Activated T-cell treated with anti-CD3 and anti-CD28 coated beads for 48 hours (primary cell): Measurements from ENCODE around the gene THEM4.

Source experiments
- DNase-seq: peaks from one replicate; pipeline ENCODE4 v3.0.0-alpha.2; 2020; ENCODE audit warnings: low read depth

The THEM4 gene

DNA sequence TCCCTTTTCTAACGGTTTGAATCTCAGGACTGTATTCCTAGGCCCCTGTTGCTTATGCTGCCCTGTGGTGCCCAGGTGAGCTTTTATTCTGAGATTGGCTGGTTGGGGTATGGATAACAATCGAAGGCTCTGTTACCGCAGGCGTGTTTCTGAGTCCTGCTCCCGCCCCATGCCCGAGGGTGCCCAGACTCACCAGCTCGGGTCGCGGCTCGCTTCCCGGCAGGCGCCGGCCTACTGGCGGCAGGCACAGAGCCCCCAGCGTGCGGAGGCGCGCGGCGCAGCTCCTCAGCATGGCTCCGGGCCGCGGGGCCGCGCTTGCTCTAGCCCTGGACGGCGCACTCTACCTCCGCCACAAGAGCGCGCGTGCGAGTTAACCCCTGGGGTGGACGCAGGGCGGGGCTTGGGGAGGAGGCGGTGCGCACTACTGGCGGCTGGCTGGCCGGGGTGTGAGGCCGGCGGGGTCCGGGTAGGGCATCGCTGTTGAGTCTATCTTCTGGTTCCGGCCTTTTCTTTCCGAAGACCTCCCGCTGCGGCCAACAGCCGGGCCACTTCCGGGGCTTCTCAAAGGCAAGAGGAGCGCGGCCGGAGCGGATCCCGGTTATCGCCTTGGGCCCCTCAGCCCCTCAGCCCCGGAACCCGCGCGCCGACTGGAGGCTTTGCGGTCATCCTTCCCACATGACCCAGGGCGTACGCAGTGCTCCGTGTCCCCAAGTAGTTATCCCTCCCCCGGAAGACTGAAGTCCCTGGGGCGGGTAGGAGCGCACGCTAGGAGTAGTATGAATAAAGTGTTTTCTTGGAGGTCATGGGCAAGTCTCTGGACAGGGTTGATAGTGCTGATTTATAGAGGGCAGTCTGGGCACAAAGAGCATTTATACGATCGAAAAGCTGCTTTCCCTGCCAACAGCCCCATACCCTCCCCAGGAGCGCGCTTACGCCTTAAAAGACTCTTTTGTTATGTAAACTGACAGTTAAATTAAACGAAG lies at the start of gene THEM4:
TSS of gene THEM4 (minus strand) at position 345 of the 983 bp plus-strand sequence. CDS start at position 292, 53 bp downstream.
- peak; percentile 99 for DNase-seq

GRCh38 chr1:151958959-151959358 lies 49.6 kb upstream of the THEM4 start:
- no peak for DNase-seq

DNA sequence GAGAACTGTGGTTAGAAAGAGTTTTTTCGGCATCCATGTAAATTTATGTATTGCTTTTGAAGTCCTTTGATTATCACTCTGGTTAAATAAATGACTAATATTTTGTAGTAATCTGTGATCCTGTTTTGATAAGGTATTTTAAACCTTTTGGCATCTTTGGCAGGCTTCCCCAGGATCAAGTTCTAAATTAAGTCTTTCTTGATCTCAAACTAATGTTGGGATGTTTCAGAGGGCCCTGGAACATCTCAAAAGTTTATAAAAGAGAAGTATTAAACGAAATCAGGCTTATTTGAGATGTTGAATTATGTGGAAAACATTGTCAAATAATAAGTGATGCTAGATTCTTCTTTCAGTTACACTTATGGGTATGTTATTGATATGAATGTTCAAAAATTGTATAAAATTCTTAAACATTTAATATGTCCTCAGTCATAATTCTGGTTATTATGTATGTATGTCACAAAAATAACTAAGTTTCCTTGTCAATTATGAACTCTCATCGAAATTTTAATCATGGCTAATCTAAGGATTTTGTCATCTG lies 47.7 kb upstream of the THEM4 start:
- DNase-seq, result no peak

DNA sequence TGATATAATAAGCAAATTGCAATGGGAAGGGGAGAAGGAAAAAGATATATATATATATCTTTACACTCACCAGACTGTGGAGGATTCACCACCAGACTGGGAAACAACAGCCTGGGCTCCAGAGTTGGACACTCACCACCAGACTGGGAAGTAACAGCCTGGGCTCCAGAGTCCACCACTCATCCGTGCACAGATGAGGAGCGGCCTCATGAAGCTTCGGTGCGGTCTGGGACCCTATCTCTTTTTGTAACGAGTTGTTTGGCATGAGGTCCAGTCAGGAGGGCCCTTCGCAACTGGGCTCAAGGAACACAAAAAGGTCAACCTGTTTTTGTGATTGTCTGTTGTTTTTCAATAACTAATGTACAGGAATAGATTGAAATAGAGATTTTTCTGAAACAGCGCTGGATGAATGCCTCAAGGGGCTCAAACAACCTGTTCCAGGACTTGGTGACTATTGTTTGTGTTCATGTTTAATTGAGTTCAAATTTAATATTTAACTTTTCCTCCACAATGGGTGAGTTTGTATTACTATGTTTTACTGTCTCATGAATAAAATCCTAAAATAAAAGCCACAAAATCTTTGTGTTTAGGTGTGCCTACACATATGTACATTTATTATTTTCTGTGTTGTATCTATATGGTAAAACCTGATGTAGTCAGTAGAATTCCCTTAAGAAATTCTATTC lies 44.2 kb upstream of the THEM4 start:
- DNase-seq, result no peak

- DNase-seq, result no peak
Measured at GRCh38 chr1:151952811-151953210, 43.5 kb upstream of the THEM4 start.

- no peak for DNase-seq
Measured at GRCh38 chr1:151949371-151950193, 40.3 kb upstream of the THEM4 start.

DNA sequence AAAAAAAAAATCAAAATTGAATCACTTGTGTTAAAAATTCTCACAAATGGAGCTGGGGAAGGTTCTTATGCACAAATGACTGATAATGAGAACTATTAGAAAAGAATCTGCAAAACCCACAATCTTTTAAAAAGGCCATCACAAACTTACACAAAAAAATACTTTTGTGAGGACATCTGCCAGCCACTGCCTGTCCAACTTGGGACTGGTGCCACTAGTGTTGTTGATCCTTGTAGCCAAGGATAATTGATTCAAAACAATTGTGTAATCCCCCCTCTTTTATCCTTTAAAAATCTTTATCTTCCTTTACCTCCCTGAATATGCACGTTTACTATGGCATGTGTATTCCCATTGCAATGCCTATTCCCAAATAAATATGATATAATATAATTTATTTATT lies 39.2 kb upstream of the THEM4 start:
- no peak for DNase-seq

DNA sequence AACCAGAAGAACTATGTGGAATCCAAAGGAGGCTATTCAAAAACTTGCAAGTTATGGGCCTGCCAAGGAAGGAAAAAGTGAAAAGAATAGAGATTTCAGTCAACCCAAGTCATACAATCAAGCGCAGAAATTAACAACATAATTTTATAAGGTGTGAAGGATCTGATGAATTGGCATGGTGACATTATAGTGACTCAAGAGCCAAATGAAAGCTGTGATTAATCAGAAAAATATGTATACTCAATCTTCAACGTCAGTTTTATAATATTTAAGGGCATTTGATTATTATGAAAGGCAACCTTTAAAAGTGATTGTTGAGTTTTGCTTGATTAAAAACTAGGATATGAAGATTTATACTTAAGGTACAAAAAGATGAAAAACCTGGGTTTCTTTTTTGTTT lies 37.8 kb upstream of the THEM4 start:
- no peak for DNase-seq

DNA sequence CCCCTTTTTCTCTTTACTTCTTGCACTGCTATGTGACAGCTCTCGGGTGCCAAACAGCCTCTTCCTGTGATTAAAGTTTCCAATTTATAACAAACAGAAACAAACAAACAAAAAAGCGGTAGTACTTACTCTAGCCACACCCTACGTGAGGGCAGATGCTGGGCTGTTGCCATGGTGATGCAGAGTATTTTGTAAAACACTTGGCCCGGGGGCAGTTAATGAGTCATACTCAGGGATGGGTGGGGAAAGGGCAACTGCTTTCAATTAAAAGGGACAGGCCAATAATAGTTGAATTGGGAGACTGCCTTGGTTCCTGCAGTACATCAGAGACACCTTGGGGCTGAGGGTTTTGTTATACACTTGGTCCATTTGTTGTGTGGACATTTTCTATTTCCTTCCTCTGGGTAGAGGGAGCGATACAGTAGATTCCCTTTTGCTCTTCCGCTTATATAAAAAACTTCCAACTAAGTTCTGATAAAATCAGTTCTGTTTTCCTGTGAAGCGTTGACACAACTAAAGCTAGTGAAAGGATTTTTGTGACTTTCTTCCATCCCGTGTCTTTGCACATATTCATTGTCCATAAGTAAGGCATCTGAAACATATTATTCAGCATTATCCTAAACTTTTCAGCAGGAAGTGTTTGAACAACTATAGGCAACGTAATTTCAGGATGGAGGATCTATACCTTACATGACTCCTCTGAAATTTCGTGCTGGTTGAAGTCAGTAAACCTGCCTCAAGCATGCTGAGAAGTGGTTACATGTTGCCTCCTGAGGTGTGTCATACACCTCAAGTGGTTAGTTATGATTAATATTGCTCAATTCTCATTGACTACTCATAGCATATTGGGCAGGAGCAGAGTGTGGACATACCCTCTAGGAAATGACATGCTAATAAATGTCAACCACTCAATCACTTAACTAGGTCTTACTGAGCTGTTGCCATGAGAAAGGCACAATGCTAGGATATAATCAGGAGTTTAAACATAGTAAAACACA lies 36.7 kb upstream of the THEM4 start:
- DNase-seq, result peak; percentile 62

- DNase-seq, result no peak
Measured at GRCh38 chr1:151944857-151945575, 35.7 kb upstream of the THEM4 start.

GRCh38 chr1:151944126-151944856 lies 35.0 kb upstream of the THEM4 start:
- DNase-seq, result no peak

GRCh38 chr1:151943591-151943990 lies 34.3 kb upstream of the THEM4 start:
- DNase-seq, result no peak

DNA sequence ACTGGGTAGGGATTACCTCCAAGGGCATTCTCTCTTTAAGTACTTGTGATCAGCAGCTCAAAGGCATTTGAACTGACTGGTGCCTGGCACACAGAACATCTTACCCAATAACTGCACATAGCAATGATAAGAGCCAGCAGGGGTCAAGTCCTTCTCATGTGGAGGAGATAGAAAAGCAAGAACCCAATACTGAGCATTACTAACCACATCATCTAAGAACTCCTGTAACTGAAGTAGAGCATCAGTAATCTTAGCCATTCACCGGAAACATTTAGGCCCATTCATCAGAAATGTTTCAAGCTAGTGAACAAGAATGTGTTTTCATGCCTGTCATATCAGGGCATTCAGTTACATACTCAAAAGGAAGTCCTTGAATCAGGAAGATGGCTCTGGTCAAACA lies 33.6 kb upstream of the THEM4 start:
- no peak for DNase-seq

- no peak for DNase-seq
Measured at GRCh38 chr1:151940541-151940940, 31.2 kb upstream of the THEM4 start.

- no peak for DNase-seq
Measured at GRCh38 chr1:151939779-151940178, 30.5 kb upstream of the THEM4 start.

DNA sequence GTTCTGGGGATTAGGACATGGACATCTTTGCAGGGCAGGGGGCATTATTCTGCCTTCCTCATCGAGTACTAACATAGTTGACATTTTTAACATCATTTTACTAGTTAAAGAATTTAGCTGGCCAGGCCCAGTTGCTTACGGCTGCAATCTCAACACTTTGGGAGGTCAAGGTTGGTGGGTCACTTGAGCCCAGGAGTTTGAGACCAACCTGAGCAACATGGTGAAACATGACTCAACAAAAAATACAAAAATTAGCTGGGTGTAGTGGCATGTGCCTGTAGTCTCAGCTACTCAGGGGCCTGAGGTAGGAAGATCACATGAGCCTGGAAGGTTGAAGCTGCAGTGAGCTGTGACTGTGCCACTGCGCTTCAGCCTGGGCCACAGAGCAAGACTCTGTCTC lies 29.8 kb upstream of the THEM4 start:
- DNase-seq, result no peak

- DNase-seq, result no peak
Measured at GRCh38 chr1:151936653-151937052, 27.3 kb upstream of the THEM4 start.

DNA sequence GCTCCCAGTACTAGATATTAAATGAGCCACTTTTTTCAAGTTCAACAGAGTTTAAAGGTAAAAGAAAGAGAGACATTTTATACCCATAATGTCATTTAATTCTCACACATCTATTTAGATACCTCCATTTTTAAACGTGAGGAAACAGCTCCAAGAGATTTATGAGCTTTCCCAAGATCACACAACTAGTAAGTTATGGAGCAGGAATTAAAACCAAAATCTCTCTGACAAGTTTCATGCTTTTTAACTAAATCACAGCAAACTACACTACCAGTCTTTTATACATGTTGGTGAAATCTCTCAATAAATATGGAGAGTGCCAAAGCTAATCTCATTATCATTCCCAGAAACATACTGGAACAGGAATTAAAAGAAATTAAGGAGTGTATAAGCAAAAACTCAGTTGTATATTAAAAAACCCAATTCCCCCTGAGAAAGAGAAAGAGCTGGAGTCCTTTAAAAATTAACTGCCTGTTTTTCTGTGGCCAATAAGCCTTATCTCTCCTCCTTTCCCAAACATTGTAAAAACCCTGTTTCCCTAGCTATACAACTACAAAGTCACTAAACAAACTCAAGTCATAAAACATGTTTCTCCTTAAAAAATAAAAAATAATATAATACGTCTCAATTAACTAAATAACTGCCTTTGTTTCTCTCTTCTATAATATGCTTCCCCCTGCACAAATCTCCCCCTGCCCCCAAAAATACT lies 26.7 kb upstream of the THEM4 start:
- no peak for DNase-seq

DNA sequence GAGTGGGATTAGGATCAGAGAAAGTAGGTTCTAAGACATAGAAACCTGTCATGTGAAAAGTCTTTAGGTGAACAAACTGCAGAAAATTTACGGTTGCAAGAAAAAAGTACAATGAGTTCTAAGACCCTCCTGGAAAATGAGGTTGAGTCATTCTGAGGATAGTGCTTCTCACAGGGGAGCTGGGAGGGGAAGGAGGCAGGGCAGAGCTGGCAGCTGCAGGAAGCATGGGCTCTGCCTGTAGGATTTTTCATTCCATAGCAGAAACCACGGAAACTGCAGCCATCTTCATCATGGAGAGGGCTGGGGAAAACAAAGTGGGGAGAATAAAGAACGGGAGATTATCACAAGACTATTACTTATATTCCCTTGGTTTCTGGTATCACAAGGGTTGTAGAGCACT lies 25.8 kb upstream of the THEM4 start:
- no peak for DNase-seq
